Upper lobe of left lung (tissue), 6 donors: ENCODE data around the gene MMP20. TPM values are rescaled to one million over a fixed set of nuclear protein-coding genes. Genes with fewer than 3 reads are reported as not detected.

Source experiments
- ATAC-seq, 2 donors: fragments of 200-7000 bp; cut with Tn5 transposase; one replicate each; pipeline ENCODE4 v1.9.1; 2022; ENCODE audit warnings: mild to moderate bottlenecking in 2 of 2, moderate library complexity in 2 of 2; ENCODE audit not compliant: low FRiP score in 2 of 2
- DNase-seq, 2 donors: peaks; one replicate each; pipeline ENCODE4 v3.0.0-alpha.2; 2019 to 2020
- H3K27ac ChIP-seq, 4 donors: fragments of 200-600 bp; sonication (generic); one replicate each; pipeline ENCODE4 v1.5.1; 2016 to 2019
- H3K27me3 ChIP-seq, 4 donors: fragments of 200-600 bp; sonication (generic); one replicate each; pipeline ENCODE4 v1.5.1; 2017 to 2019
- H3K36me3 ChIP-seq, 4 donors: fragments of 200-600 bp; sonication (generic); one replicate each; pipeline ENCODE4 v1.5.1; 2016 to 2019
- H3K4me1 ChIP-seq, 4 donors: fragments of 200-600 bp; sonication (generic); one replicate each; pipeline ENCODE4 v1.5.1; 2018 to 2019
- H3K4me3 ChIP-seq, 4 donors: fragments of 200-600 bp; sonication (generic); one replicate each; pipeline ENCODE4 v1.5.1; 2017 to 2019; ENCODE audit warnings: mild to moderate bottlenecking in 2 of 4, moderate library complexity in 1 of 4
- H3K9me3 ChIP-seq, 4 donors: fragments of 200-600 bp; sonication (generic); one replicate each; pipeline ENCODE4 v1.5.1; 2018 to 2019
- EP300 ChIP-seq, 4 donors: sonication (generic); formaldehyde crosslinking; IDR thresholded peaks; one replicate each; pipeline ENCODE4 v1.5.1; 2017; ENCODE audit warnings: antibody characterized with exemption in 4 of 4, control low read depth in 2 of 4
- POLR2A ChIP-seq, 4 donors: fragments of 450-650 bp; IDR thresholded peaks; one replicate each; pipeline ENCODE4 v1.5.1; 2016 to 2017; ENCODE audit warnings: antibody characterized with exemption in 4 of 4, mild to moderate bottlenecking in 2 of 4
- POLR2AphosphoS5 ChIP-seq, 2 donors: sonication (generic); formaldehyde crosslinking; IDR thresholded peaks; one replicate each; pipeline ENCODE4 v1.5.1; 2017; ENCODE audit warnings: antibody characterized with exemption in 2 of 2
- WGBS, 2 donors: methylation state at CpG; one replicate each; pipeline ENCODE4 v1.1.5; 2017 to 2018; 5-methylcytosine and 5-hydroxymethylcytosine counted together
- total RNA-seq, 6 donors: library from RNA; depleted of rRNA in 4 of 6; stranded (reverse); fragments of >200 nt in 4 of 6; gene quantifications; one replicate each; pipeline versions ENCODE4 v1.1.0 to v1.2.1, GENCODE V29; 2016 to 2021
- TF ChIP-seq, protein P1 (sequence below), 6 experiments: fragments of 450-650 bp in 4 of 6; fragments of 200-600 bp in 2 of 6; sonication (generic) in 2 of 6; IDR thresholded peaks; one replicate each; pipeline ENCODE4 v1.5.1; 2016 to 2019; ENCODE audit warnings: antibody characterized with exemption in 6 of 6
- donor health status: DM: no; HTN: no; CAD: no; lungs with moderate emphysema.
- donor health status: DM: no; HTN: yes; CAD: no; lungs with severe emphysema.

The MMP20 gene
- total RNA-seq, 6 donors from 2014 or later = not detected

DNA sequence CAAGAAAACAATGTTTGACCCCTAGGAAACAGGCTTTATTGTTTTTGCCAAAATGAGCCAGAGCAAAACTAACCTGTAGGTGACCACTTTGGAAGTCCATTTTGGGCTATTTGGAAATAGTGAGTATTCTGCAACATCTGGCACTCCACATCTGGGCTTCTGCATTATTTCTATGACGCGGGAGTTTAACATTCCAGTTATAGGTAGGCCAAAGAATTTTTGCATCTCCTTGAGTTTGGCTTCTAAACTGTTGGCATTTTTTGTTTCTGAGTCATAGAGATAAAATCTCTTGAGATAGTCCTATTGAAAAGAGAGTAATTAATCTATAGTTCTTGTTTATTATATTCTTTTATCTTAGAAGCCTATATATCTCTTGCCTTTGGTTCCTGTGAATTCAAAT lies 97.4 kb downstream of the MMP20 start:
- no peak overlapping the region for H3K4me3 ChIP-seq
- H3K4me1 ChIP-seq = no peaks in the 10 kb centered on the region
- ATAC-seq (no peak), DNase-seq (no peak)
- no peaks in the 10 kb centered on the region for H3K27me3 ChIP-seq
- 83 to 85% methylated on average over 2 of the region's 2 CpGs for WGBS, 2 donors
- H3K27ac ChIP-seq = no peak overlapping the region
- TF ChIP-seq POLR2AphosphoS5 (IDR thresholded peaks at IDR 0.05) = no peak
- TF ChIP-seq, protein P1, sequence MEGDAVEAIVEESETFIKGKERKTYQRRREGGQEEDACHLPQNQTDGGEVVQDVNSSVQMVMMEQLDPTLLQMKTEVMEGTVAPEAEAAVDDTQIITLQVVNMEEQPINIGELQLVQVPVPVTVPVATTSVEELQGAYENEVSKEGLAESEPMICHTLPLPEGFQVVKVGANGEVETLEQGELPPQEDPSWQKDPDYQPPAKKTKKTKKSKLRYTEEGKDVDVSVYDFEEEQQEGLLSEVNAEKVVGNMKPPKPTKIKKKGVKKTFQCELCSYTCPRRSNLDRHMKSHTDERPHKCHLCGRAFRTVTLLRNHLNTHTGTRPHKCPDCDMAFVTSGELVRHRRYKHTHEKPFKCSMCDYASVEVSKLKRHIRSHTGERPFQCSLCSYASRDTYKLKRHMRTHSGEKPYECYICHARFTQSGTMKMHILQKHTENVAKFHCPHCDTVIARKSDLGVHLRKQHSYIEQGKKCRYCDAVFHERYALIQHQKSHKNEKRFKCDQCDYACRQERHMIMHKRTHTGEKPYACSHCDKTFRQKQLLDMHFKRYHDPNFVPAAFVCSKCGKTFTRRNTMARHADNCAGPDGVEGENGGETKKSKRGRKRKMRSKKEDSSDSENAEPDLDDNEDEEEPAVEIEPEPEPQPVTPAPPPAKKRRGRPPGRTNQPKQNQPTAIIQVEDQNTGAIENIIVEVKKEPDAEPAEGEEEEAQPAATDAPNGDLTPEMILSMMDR (IDR thresholded peaks at IDR 0.05) = no peak
- TF ChIP-seq EP300 (IDR thresholded peaks at IDR 0.05) = no peak
- no peak for TF ChIP-seq POLR2A (IDR thresholded peaks at IDR 0.05)
- H3K9me3 ChIP-seq = no peaks in the 10 kb centered on the region
- no peaks in the 10 kb centered on the region for H3K36me3 ChIP-seq

DNA sequence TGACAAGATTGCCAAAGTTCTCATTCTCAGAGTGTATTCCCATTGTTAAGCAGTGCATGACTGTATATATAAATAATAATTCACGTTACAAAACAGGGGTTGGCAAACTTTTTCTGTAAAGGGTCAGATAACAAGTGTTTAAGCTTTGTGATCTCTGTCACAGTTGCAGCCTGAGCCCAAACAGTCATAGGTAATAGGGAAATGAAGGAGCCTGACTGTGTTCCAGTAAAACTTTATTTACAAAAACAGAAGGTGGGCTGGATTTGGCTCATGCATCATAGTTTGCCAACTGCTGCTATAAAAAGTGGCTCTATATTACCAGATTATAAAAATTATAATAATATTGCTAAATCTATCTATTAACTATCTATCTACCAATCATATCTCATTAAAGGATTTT lies 98.1 kb downstream of the MMP20 start:
- DNase-seq (no peak), ATAC-seq (no peak)
- Histone ChIP-seq H3K4me3 (no peak overlapping the region), H3K9me3 (no peaks in the 10 kb centered on the region), H3K27me3 (no peaks in the 10 kb centered on the region), H3K36me3 (no peaks in the 10 kb centered on the region), H3K27ac (no peak overlapping the region), H3K4me1 (no peaks in the 10 kb centered on the region)
- TF ChIP-seq POLR2A (IDR thresholded peaks at IDR 0.05) = no peak
- 77 to 89% methylated on average over 1 of the region's 1 CpG for WGBS, 2 donors

Other genes with a start within 250 kb of the MMP20 start
- 100 to 1,000 TPM in 4 of 6 donors, 10 to 100 TPM in 2; 55.5 to 200 (median 121) TPM for gene TMEM123, start 172.6 kb downstream of the MMP20 start, total RNA-seq
- gene MMP7, start 94.6 kb downstream of the MMP20 start, total RNA-seq = 10 to 100 TPM in 4 of 6 donors, 1 to 10 TPM in 2; 2.4 to 66.5 (median 16.2) TPM
- not detected for gene MMP27, start 80.4 kb upstream of the MMP20 start, total RNA-seq
- 1 to 10 TPM in 3 of 6 donors, under 1 TPM in 3; under 0.01 to 2.7 (median 0.83) TPM for gene MMP8, start 99.6 kb upstream of the MMP20 start, total RNA-seq
- gene MMP10, start 155.3 kb upstream of the MMP20 start, total RNA-seq = 1 to 10 TPM in 1 of 6 donors, not detected in 5; 1.3 TPM
- gene MMP1, start 172.8 kb upstream of the MMP20 start, total RNA-seq = 10 to 100 TPM in 1 of 6 donors, 1 to 10 TPM in 1, under 1 TPM in 2, not detected in 2; 0.29 to 10.7 (median 1.1) TPM
- gene MMP3, start 218.3 kb upstream of the MMP20 start, total RNA-seq = 1 to 10 TPM in 1 of 6 donors, under 1 TPM in 1, not detected in 4; 0.47 to 1.8 TPM
- under 1 TPM in 1 of 6 donors, not detected in 5; 0.29 TPM for gene MMP12, start 249.7 kb upstream of the MMP20 start, total RNA-seq